ENCODE data around the gene HCK. TPM values are rescaled to one million over a fixed set of nuclear protein-coding genes. Genes with fewer than 3 reads are reported as not detected.

Gene HCK
- total and polyA plus RNA-seq, 2 experiments from 2014 or later = not detected

DNA sequence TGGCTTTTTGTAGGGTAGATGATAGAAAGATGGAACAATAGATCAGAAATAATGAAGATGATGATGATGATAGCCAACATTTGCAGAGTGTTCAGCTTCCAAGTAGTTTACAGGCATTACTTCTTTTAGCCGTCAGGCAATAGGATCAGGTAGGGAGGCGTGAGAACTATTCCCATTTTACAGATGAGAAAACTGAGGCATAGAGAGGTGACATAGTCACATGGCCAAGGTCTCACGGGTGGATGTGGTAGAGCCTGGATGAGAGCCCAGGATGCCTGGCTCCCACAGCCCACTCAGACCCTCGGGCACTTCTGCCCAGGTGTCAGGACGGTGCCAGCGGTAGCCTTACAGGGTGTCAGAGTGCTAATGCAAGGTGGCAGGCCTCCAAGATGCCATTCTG, 31.4 kb downstream of the HCK start:
- no peak for DNase-seq
- no peak overlapping the region for H3K9ac ChIP-seq
- TF ChIP-seq EZH2phosphoT487 (IDR thresholded peaks at IDR 0.05; ENCODE audit: insufficient read depth, low read depth) = no peak
- TF ChIP-seq EZH2 (IDR thresholded peaks at IDR 0.05; ENCODE audit: insufficient read depth, poor library complexity, severe bottlenecking) = no peak
- no peak overlapping the region for H3K4me2 ChIP-seq (ENCODE audit: unreplicated experiment)
- no peaks in the 10 kb centered on the region for H3K79me2 ChIP-seq (ENCODE audit: insufficient read depth)
- H3K36me3 ChIP-seq (ENCODE audit: low read depth) = no peaks in the 10 kb centered on the region
- H3K4me3 ChIP-seq = no peak overlapping the region
- H3F3A ChIP-seq (ENCODE audit: insufficient read depth) = no peaks in the 10 kb centered on the region
- H3K27me3 ChIP-seq (replicated peaks; ENCODE audit: insufficient read depth) = peaks cover 39% of the 10 kb centered on the region
- H3K9me2 ChIP-seq (ENCODE audit: insufficient read depth) = no peaks in the 10 kb centered on the region
- H4K20me1 ChIP-seq (ENCODE audit: insufficient read depth) = no peaks in the 10 kb centered on the region
- H2AFZ ChIP-seq = no peak overlapping the region
- in situ Hi-C loops (cut with MboI) = loop anchor here (10.0 kb wide), 1 partner anchor 229 kb away; no protein-coding TSS in a partner anchor
- no peaks in the 10 kb centered on the region for H3K9me3 ChIP-seq (ENCODE audit: low read depth)
- H3K27ac ChIP-seq = no peak overlapping the region
- no peaks in the 10 kb centered on the region for H3K4me1 ChIP-seq (ENCODE audit: insufficient read depth)
- WGBS, 2 experiments (ENCODE audit: low coverage in 1 of 2, low lambda C conversion rate in 2 of 2, missing lambda C conversion rate in 2 of 2) = 61 to 64% methylated on average over 6 of the region's 6 CpGs

DNA sequence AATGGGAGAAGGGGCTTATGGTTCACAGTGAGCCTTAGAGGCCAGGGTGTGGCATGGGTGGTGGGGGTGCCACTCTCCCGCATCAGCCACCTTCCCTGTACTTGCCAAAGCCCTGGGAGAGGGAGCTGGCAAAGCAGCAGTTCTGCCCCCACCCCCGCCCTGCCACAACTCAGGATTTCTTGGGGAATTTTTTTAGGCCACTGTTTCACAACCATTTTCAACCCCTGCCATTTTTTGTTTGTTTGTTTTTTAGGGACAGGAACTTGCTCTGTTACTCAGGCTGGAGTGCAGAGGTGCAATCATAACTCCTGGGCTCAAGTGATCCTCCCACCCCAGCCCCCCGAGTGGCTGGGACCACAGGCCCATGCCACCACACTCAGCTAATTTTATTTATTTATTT, 35.0 kb downstream of the HCK start:
- H3F3A ChIP-seq (ENCODE audit: insufficient read depth) = no peaks in the 10 kb centered on the region
- H3K9ac ChIP-seq = no peak overlapping the region
- WGBS, 2 experiments (ENCODE audit: low coverage in 1 of 2, low lambda C conversion rate in 2 of 2, missing lambda C conversion rate in 2 of 2) = 38 to 39% methylated on average over 3 of the region's 3 CpGs
- H3K9me2 ChIP-seq (ENCODE audit: insufficient read depth) = no peaks in the 10 kb centered on the region
- TF ChIP-seq EZH2 (IDR thresholded peaks at IDR 0.05; ENCODE audit: insufficient read depth, poor library complexity, severe bottlenecking) (no peak), EZH2phosphoT487 (IDR thresholded peaks at IDR 0.05; ENCODE audit: insufficient read depth, low read depth) (no peak)
- no peaks in the 10 kb centered on the region for H3K9me3 ChIP-seq (ENCODE audit: low read depth)
- no peak overlapping the region for H3K27ac ChIP-seq
- in situ Hi-C loops (cut with MboI) = loop anchor here (10.0 kb wide), 1 partner anchor 232 kb away; no protein-coding TSS in a partner anchor
- H3K4me2 ChIP-seq (ENCODE audit: unreplicated experiment) = no peak overlapping the region
- no peaks in the 10 kb centered on the region for H3K79me2 ChIP-seq (ENCODE audit: insufficient read depth)
- H2AFZ ChIP-seq = no peak overlapping the region
- no peaks in the 10 kb centered on the region for H3K4me1 ChIP-seq (ENCODE audit: insufficient read depth)
- H3K4me3 ChIP-seq = no peak overlapping the region
- DNase-seq = no peak
- H3K27me3 ChIP-seq (replicated peaks; ENCODE audit: insufficient read depth) = peaks cover 19% of the 10 kb centered on the region
- H4K20me1 ChIP-seq (ENCODE audit: insufficient read depth) = no peaks in the 10 kb centered on the region
- H3K36me3 ChIP-seq (ENCODE audit: low read depth) = no peaks in the 10 kb centered on the region

DNA sequence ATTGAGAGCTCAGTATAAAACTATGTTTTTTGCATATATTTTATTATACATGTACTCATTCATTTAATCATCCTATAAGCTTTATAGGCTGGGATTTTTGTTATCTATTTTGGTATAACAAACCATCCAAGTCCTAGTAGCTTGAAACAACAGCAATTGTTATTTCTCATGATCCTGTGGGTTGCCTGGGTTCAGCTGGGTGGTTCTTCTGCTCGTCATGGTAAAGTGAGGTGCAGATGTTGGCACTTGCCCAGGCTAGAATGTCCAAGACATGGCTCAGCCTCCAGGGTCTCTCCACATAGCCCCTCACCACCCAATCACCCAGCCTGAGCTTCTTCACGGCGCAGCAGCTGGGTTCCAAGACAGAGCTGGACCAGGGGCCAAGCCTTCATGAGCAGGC, 36.7 kb downstream of the HCK start:
- no peaks in the 10 kb centered on the region for H3K9me3 ChIP-seq (ENCODE audit: low read depth)
- in situ Hi-C loops (cut with MboI) = loop anchor here (10.0 kb wide), 1 partner anchor 234 kb away; no protein-coding TSS in a partner anchor
- H3K4me3 ChIP-seq = no peak overlapping the region
- H3K4me1 ChIP-seq (ENCODE audit: insufficient read depth) = no peaks in the 10 kb centered on the region
- H3K36me3 ChIP-seq (ENCODE audit: low read depth) = no peaks in the 10 kb centered on the region
- H4K20me1 ChIP-seq (ENCODE audit: insufficient read depth) = no peaks in the 10 kb centered on the region
- H3K9me2 ChIP-seq (ENCODE audit: insufficient read depth) = no peaks in the 10 kb centered on the region
- H2AFZ ChIP-seq = no peak overlapping the region
- no peaks in the 10 kb centered on the region for H3F3A ChIP-seq (ENCODE audit: insufficient read depth)
- H3K79me2 ChIP-seq (ENCODE audit: insufficient read depth) = no peaks in the 10 kb centered on the region
- H3K27me3 ChIP-seq (replicated peaks; ENCODE audit: insufficient read depth) = peaks cover 24% of the 10 kb centered on the region
- H3K27ac ChIP-seq = no peak overlapping the region
- no peak for DNase-seq
- 45 to 51% methylated on average over 3 of the region's 3 CpGs for WGBS, 2 experiments (ENCODE audit: low coverage in 1 of 2, low lambda C conversion rate in 2 of 2, missing lambda C conversion rate in 2 of 2)
- no peak for TF ChIP-seq EZH2phosphoT487 (IDR thresholded peaks at IDR 0.05; ENCODE audit: insufficient read depth, low read depth)
- TF ChIP-seq EZH2 (IDR thresholded peaks at IDR 0.05; ENCODE audit: insufficient read depth, poor library complexity, severe bottlenecking) = no peak
- no peak overlapping the region for H3K9ac ChIP-seq
- H3K4me2 ChIP-seq (ENCODE audit: unreplicated experiment) = no peak overlapping the region

DNA sequence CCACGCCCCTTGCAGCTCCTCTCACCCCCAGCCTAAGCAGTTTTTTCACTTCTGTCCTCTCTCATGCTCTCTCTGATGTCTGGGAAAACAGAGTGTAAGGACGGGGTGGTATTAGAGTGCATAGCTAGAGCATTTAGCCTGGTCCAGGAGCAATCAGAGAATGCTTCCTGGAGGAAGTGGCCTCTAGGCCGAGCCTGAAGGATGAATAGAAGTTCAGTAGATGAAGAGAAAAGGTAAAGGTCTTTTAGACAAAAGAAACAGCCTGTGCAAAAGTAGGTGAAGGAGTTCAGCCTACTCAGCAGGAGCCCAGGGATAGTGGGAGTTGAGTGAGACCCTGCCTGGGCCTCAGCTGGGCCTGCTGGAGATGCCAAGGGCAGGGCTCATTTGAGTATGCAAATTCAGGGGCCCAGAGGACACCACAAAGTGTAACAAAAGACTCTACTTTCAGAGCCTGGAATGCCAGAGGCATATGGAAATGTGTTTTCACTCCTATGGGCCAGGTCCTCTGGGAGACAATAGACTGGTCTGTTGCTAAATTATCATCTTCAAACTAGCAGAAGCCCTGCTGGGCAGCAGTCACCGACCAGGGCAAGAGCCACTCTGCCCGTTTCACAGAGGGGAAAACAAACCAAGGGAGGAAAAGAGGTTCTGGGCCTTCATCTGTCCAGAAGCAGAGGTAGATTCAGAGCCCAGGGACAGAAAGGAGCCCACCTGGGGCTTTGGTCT, 37.8 kb downstream of the HCK start:
- Histone ChIP-seq H4K20me1 (ENCODE audit: insufficient read depth) (no peaks in the 10 kb centered on the region), H3K36me3 (ENCODE audit: low read depth) (no peaks in the 10 kb centered on the region), H3K27me3 (replicated peaks; ENCODE audit: insufficient read depth) (peaks cover 35% of the 10 kb centered on the region), H3K27ac (no peak overlapping the region), H3K4me3 (no peak overlapping the region), H2AFZ (no peak overlapping the region), H3K9me2 (ENCODE audit: insufficient read depth) (no peaks in the 10 kb centered on the region), H3K9ac (no peak overlapping the region), H3K4me2 (ENCODE audit: unreplicated experiment) (no peak overlapping the region), H3K9me3 (ENCODE audit: low read depth) (no peaks in the 10 kb centered on the region), H3K79me2 (ENCODE audit: insufficient read depth) (no peaks in the 10 kb centered on the region), H3K4me1 (ENCODE audit: insufficient read depth) (no peaks in the 10 kb centered on the region), H3F3A (ENCODE audit: insufficient read depth) (no peaks in the 10 kb centered on the region)
- in situ Hi-C loops (cut with MboI) = loop anchor here (10.0 kb wide), 1 partner anchor 235 kb away; no protein-coding TSS in a partner anchor
- WGBS, 2 experiments (ENCODE audit: low coverage in 1 of 2, low lambda C conversion rate in 2 of 2, missing lambda C conversion rate in 2 of 2) = 31% methylated on average over 5 of the region's 5 CpGs
- DNase-seq = no peak
- no peak for TF ChIP-seq EZH2 (IDR thresholded peaks at IDR 0.05; ENCODE audit: insufficient read depth, poor library complexity, severe bottlenecking)
- TF ChIP-seq EZH2phosphoT487 (IDR thresholded peaks at IDR 0.05; ENCODE audit: insufficient read depth, low read depth) = no peak

Measured in GM23248 (cell line).